Activated CD8-positive, alpha-beta memory T cell treated with anti-CD3 and anti-CD28 coated beads for 36 hours (primary cell): ENCODE results near the gene KCNJ5. TPM values are rescaled to one million over a fixed set of nuclear protein-coding genes. Genes with fewer than 3 reads are reported as not detected.
"Not testable (repeated sequence)": the region's sequence is repeated elsewhere in the genome, so short reads cannot be mapped to it uniquely, and the experiment has no call there.

Experiments
- CTCF ChIA-PET: fragments of 350-600 bp; sonication (Branson Sonifier 250); formaldehyde crosslinking; loops from one replicate; lab custom pipeline; 2021; ENCODE audit warnings: antibody characterized with exemption; lab: Charles Lee
- POLR2A ChIA-PET: fragments of 350-600 bp; sonication (Branson Sonifier 250); formaldehyde crosslinking; loops from one replicate; lab custom pipeline; 2021; ENCODE audit warnings: antibody characterized with exemption; lab: Charles Lee
- total RNA-seq, 2 experiments: library from RNA; stranded (reverse); gene quantifications; one replicate each; pipeline ENCODE4 v1.2.3, GENCODE V29; 2021

KCNJ5 gene
- total RNA-seq, 2 experiments from 2014 or later = not detected

DNA sequence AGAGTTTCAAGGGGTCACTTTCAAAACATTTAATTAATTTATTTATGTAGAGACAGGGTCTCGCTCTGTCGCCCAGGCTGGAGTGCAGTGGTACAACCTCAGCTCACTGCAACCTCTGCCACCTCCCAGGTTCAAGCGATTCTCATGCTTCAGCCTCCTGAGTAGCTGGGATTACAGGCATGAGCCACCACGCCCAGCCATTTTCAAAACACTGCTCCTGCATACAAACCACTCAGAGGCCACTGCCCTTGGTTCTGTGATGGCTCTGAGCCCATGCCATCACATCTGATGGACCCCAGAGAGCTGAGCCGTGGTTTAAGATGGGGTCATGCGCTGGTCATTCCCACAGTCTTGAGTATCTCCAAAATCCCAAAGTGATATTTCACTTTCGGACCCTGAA is 28.5 kb downstream of the KCNJ5 start:
- CTCF ChIA-PET, POLR2A ChIA-PET: not testable (repeated sequence)

DNA sequence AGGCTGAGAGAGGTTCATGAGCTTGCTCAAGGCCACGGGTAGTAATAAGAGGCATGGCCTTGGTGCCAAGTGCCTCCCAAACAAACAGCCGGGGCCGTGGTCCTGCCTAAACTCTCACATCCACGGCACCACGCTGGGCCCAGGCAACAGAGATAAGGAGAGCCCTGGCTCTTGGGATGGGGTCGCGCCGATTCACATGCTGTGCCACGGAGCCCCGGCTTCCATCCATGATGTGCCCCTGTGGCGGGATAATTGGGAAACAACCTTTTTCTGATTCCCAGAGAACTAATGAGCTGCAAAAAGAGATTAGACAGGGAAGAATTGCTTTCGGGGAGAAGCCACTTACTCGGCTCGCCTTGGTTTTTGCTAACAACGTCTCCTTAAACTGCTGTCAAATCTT is 29.5 kb downstream of the KCNJ5 start:
- ChIA-PET CTCF (no interaction called here), POLR2A (no interaction called here)

DNA sequence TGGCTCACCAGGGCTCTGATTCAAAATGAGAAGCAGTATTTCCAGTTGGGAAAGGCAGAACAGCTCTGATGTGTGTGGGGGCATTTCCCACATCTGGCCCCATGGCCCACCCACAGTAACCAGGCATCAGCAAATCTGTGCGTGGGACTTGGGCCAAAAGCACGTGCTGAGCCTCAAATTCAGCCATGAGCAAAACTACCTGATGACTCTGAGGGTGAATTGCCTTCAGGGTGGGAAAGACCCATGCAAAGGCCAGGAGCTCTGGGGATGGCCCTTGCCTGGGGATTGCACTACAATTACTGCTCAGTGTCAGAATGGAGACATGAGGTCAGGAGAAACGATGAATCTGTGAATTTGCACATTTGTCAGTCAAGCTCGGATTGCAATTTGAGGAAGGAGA is 30.6 kb downstream of the KCNJ5 start:
- ChIA-PET CTCF (no interaction called here), POLR2A (no interaction called here)

DNA sequence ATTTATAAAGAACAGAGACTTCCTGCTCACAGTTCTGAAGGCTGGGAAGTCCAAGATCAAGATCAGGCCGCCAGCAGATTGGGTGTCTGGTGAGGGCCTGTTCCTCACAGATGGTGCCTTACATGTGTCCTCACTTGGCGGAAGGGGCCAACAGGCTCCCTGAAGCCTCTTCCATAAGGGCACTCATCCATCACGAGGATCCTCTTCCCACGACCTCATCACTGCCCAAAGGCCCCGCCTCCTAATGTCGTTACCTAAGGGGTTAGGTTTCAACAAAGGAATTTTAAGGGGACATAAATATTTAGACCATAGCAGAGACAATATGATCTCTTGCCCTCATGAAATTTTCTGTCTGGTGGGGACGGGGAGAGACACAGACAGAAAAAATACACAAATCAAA is 32.9 kb downstream of the KCNJ5 start:
- POLR2A ChIA-PET = no interaction called here
- CTCF ChIA-PET = no interaction called here

DNA sequence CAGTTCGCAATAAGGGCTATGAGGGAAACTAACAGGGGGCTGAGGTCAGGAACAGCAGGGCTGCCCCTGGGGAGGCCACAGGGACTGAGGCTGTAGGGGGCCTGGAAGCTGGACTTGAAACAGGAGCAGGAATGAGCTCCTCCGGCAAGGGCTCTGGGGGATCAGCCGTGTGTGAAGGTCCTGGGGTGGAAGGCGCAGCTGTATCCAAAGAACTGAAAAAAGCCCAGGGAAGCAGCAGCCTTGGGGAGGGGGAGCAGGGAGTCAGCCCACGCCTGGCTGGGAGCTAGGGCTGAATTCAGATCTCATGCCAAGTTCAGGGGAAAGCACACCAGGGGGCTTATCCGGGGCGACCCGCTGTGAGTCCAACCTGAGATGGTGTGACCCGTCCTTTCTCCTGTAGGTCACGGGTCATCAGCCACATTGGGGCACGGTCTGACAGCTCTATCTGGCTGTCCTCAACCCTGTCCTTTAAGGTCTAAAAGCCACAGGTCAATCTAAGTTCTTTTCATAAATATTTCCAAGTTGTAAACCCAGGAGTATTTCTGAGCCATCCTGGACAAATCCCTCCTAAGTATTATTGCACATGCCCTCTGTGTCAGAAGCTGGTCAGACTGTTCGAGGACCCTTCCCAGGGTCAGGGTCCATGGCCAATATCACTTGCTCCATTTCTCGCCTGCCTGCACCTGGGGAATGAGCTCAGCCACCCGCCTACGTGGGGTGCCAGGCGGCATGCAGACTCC is 33.5 kb downstream of the KCNJ5 start:
- CTCF ChIA-PET = interaction anchor here (0.7 kb wide), 1 partner anchor 16 kb away, joined by 3 read pairs; no protein-coding TSS in a partner anchor
- POLR2A ChIA-PET = no interaction called here

DNA sequence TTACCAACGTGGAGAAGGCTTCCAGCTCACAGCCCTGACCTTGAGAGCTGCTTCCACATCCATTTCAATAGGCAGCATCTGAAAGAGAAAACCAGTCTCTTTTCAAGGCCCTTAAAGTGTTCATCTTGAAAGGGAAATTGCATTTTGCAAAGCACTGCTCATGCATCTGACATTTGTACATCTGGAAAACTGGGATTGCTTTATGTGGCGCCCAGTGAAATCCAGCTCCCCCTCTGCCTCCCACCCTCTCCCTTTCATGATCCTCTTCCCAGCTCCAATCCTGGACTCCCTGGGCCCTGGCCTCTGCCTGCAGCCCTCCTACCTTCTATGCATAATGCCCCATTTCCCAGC is 34.1 kb downstream of the KCNJ5 start:
- ChIA-PET CTCF (interaction anchor here (0.7 kb wide), 1 partner anchor 17 kb away, joined by 3 read pairs; no protein-coding TSS in a partner anchor), POLR2A (no interaction called here)

DNA sequence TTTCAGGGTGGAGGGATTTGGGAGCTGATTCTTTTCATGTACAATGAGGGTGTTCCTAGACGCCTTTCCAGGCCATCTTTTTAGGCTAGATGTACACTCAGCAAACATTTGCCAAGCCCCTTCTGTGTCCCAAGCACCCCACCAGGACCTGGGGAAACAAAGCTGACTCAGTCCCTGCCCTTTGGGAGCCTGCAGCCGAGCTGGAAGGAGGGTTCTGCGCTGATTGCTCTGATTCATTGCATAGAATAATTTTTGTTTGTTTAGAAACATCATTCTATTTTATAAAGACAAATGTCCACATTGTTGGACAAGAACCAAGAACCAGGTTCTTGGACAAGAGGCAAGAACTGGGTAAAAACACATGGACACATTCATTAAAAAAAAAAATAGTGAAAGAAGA is 34.8 kb downstream of the KCNJ5 start:
- POLR2A ChIA-PET = no interaction called here
- CTCF ChIA-PET = no interaction called here

DNA sequence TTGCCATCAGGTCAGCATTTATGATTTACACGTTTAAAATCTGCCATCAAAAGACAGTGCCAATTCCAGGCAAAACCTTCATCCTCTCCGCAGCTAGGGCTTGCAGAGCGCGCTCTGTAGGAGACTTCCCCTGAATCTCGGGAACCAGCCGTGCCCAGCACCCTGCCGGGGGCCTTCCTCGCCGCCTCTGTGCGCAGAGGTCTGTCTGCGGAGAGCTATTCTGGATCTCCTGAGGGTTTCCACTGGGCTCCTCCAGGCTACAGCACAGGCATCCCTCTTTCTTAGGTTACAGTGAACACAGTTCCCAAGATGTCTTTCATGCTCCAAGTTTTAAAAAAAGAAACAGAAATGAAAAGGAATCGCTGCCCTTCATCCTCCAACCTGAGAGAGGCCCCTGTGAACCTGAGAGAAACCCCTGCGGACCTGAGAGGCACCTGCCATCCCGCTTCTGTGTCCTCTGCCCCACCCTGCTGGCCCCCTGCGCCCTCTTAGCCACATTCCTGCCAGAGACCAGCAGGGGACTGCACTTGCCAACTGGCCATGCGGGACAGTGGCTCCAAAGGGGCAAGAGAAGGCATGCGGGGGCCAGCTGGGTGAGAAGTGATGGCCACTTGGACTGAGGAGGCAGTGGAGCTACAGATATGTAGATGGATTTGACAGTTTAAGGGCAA is 35.4 kb downstream of the KCNJ5 start:
- CTCF ChIA-PET = no interaction called here
- POLR2A ChIA-PET = no interaction called here

DNA sequence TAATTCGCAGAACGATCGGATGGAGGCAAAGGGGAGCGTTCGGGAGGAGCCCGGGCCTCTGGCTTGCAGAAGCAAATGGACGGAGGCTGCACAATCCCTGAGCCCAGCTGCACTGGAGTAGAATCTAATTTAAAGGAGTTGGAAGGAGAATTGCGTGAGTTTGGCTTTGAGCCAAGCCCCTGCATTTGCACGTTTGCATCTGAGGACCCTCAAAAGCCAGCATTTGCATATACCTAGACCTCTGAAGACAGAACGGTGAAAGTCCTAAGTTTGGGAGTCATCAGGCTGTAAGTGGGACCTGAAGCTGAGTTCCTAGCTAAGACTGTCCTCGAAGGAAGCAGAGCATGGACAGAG is 35.9 kb downstream of the KCNJ5 start:
- ChIA-PET POLR2A (no interaction called here), CTCF (no interaction called here)

DNA sequence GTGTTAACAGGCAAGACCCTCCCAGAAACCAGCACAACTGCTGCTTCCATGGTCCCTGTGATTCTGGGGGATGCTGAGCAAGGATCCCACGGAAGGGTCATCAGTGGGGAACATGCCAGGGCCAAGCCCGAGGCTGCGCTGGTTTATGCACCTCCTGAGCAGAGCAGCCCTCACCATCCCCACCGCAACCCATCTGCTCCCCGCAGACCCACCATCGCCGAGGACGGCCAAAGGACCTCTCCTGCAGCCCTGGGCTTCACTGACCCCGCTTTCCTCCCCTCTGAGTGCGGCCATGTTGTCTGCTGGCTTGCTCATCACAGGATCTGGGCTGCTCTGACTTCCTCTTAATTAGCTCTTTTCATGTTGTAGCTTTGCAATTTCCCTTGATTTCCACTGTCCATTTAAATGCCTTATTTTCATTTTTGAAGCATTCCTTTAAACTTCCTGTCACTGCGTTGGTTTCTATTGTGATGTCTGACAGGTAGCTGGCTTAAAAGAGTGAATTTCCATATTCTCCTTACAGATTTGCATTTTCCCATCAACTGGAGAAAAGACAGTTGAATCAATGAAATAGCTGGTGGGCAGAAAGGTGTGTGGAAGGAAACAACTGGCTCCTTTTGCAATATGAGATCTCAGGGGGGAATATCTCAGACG is 36.7 kb downstream of the KCNJ5 start:
- ChIA-PET CTCF (no interaction called here), POLR2A (no interaction called here)

DNA sequence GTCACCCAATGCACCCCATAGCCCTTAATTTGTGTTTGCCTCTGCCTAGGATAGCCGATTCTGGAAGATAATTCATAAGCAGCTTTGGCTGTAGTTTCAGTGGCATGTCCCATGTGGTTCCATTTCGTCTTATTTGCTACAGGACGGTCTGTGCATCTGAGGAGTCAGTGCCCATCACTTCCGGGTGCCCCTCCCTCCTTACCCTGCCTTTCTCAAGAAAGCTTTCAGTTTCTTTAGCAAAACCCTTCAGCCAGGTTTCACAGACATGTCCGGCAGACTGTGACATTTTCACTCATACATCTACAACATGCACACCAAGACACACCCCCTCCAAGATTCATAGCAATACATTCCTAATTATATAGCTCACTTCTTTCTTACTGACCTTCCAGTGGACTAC is 37.2 kb downstream of the KCNJ5 start:
- ChIA-PET CTCF (no interaction called here), POLR2A (no interaction called here)

DNA sequence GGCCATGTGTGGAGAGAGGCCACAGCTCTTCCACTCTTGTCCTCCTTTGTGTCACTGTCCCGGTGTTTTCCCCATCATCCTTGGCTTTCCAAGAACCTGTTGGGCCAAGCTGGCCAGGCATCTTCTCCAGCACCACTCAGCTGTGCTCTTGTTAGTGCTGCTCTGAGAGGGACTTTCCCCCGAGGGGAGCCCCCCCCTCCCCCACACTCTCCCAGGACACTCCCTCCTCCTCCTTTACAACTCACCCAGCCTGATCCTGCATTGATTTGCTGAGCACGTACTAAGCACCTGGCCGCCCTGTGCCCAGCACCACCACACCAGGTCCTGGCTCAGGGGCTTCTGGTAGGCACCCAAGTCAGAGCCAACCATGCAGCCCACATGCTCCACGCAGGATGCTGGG is 38.3 kb downstream of the KCNJ5 start:
- ChIA-PET POLR2A (no interaction called here), CTCF (no interaction called here)

DNA sequence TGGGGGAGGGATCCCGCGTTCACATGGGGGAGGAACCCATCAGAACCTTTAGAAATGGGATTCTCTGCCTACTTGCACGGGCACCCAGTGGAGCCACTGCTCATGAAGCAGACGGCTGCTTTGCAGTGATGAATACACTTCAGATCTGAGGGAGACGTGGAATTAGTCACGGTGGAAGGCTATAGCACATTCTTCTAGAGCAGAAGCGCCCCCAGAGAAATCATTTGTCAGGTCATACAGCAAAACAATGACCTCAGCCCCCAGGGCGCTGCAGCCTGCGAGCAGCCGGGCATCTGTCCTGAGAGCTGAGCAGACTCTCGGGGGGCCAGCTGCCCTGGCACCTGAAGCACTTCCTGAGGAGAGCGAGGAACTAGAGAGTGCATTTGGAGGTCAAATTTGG is 38.8 kb downstream of the KCNJ5 start:
- POLR2A ChIA-PET = no interaction called here
- CTCF ChIA-PET = no interaction called here

DNA sequence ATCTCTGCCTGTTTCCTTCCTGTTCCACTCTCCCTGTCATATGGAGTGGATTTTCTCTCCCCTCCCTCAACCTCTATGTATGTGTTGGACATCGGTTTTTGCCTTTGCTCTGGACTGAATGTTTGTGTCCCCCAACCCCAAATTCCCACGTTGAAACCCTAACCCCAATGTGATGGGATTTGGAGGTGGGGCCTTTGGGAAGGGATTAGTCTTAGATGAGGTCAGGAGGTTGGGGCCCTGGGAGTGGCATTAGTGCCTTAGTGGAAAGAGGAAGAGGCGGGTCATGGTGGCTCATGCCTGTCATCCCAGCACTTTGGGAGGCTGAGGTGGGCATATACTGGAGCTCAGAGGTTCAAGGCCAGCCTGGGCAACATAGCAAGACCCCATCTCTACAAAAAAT is 39.9 kb downstream of the KCNJ5 start:
- POLR2A ChIA-PET = interaction anchor here (0.7 kb wide), 1 partner anchor 1042 kb away, joined by 3 read pairs; no protein-coding TSS in a partner anchor
- CTCF ChIA-PET = no interaction called here

DNA sequence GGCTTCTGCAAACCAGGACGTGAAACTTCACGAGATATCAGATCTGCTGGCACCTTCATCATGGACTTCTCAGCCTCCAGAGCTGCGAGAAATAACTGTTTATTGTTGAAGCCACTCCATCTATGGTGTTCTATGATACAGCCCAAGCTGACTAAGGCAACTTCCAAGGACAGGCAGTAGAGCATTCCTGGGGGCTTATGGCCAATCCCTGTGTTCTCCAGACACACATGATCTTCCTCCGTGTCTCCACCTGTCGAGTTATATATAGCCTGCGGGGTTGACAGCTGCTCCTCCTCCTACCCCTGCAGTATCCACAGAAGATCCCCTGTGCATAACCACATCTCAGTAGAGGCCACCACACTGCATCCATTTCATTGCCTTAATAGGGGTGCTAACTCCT is 40.5 kb downstream of the KCNJ5 start:
- ChIA-PET POLR2A (interaction anchor here (0.7 kb wide), 1 partner anchor 1041 kb away, joined by 3 read pairs; no protein-coding TSS in a partner anchor), CTCF (interaction anchor here (0.7 to 1.2 kb wide), 2 partner anchors 26 to 1581 kb away, joined by 3 read pairs; no protein-coding TSS in a partner anchor)

DNA sequence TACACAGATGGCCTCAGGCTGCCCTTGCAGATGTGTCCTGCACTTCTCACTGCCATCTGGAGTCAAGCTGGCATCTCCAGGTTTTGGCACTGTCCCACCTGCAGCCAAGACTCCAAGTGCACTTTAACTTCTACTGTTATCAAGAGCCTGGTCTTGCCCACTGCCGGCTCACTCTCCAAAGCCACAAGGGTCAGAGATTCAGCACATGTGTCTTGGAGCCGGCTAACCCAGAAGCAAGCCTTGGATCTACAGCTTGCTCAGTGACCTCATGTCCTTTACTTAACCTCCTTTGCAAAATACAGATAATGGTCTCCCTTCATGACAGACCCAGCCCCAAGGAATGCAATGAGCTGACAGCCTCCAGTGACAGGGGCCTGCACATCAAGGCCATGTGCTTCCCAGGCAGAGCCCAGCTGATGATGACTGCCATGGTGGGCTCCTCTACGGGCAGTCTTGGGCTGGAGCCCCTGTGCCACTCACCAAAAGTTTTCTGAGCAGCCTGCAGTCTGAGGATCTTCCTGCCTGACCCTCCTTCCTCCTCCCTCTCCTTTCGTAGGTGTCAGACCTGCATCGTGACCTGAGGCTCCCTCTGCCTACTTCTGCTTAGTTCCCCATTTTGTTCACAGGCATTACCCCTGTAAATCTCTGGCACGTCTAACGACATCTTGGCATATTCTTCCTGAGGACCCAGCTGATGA is 42.5 kb downstream of the KCNJ5 start:
- ChIA-PET POLR2A (no interaction called here), CTCF (interaction anchor here (0.5 to 0.6 kb wide), 2 partner anchors 46 to 49 kb away, joined by 3 to 4 read pairs; no protein-coding TSS in a partner anchor)

DNA sequence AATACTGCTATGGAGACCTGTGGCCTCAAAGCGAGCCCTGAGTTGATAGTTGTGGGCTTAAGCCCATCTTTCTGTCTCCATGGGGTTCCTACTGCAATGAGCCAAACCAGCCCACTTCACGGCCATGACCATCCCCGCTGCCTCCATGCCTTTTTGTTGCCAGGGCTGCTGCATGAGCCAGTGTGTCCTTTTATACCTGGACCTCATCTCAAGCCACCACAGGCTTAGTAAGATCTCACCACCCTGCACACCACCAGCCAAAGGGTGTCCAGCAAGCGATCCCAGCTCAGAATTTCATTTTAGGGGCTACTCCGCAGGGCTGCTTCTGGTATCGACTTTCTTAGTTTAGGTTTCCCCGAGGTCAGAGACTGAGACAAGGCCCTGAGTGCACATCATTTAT is 43.2 kb downstream of the KCNJ5 start:
- POLR2A ChIA-PET = no interaction called here
- CTCF ChIA-PET = interaction anchor here (0.6 kb wide), 1 partner anchor 47 kb away, joined by 4 read pairs; no protein-coding TSS in a partner anchor

DNA sequence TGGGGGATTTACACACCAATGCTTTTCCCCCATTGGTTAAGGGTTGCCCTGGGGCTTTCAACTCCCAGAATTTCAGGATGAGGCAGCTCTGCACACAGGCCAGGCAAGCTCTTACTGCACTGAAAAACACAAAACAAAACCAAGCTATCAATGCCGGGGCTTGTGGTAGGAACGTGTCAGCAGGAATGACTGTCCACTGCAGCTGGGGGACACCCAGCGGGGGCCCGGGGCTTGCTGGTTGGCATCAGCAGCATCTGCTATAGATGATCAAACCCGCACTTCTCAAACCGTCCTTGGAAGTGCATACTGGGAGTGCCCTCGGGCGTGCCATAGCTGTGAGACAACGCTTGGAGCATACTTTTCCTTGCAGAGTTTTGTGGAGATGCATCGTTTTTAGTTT is 43.8 kb downstream of the KCNJ5 start:
- ChIA-PET CTCF (no interaction called here), POLR2A (no interaction called here)

DNA sequence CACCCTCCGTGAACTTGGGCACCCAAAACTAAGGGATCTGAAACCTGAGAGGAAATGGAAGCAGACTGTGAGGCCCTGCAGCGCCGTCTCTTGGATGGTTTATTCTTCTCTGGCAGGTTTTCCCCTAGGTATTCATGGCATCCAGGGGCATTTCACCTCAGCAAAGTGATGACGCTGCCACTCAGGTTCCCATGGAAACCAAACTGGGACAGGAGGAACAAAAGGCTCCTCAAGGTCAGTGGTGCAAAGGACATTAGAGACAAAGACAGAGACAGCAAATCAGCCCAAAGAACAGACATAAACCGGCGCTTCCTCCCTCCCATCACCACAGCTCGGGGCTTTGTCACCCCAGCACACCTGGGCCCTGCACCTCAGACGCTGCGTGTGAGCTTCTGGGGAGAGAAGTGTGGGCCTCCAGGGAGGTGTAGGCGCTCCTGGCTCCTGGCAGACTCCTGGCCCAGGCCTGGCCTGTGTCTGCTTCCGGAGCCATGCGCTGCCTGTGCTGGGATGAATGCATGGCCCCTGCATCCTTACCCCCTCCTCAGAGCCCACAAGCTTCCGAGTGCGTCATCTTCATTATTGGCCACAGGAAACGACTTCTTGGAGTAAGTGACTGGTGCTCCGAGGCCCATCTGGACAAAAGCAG is 45.6 kb downstream of the KCNJ5 start:
- ChIA-PET POLR2A (no interaction called here), CTCF (no interaction called here)
